Lower leg skin (tissue), 3 donors: ENCODE data around the gene TMPRSS9.

Source experiments
- CTCF ChIP-seq, 3 donors: fragments of 450-650 bp; IDR thresholded peaks; one replicate each; pipeline ENCODE4 v1.5.1; 2016; ENCODE audit warnings: antibody characterized with exemption in 3 of 3, mild to moderate bottlenecking in 3 of 3, moderate library complexity in 2 of 3
- POLR2A ChIP-seq, 2 donors: fragments of 450-650 bp; IDR thresholded peaks; one replicate each; pipeline ENCODE4 v1.6.1; 2016 to 2017; ENCODE audit warnings: antibody characterized with exemption in 2 of 2, mild to moderate bottlenecking in 1 of 2, moderate library complexity in 1 of 2

DNA sequence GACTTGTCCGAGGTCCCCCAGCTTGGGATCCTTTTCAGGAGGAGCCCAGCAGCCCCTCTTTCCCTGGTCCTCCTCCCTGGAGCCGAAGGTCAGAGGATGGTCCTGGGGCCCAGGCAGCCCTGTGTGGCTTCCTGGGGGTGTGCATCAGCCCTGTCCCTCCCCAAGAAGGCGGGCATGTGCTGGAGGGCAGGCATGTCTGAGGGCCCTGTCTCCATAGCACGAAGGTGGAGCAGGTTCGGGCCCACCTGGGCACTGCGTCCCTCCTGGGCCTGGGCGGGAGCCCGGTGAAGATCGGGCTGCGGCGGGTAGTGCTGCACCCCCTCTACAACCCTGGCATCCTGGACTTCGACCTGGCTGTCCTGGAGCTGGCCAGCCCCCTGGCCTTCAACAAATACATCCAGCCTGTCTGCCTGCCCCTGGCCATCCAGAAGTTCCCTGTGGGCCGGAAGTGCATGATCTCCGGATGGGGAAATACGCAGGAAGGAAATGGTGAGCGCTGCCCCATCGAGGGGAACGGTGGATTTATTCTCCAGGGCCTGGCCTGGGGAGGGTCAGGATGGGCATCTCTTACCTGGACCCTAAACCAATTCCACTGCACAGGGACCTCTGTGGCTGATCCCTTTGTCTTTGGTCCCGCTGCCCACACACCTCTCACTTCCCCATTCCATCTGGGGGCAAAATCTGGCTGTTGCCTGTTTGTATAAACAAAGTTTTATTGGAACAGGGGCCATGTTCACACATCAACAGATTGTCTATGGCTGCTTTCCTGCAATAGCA, 56.4 kb downstream of the TMPRSS9 start:
- TF ChIP-seq CTCF (IDR thresholded peaks at IDR 0.05) (no peak), POLR2A (IDR thresholded peaks at IDR 0.05) (no peak)
